SK-N-MC (cell line): ENCODE results near the gene GIPC2.

Experiments used
- DNase-seq: peaks from one replicate; pipeline ENCODE4 v3.0.0-alpha.2; 2011; ENCODE audit warnings: low read depth, low spot score
- H3K27ac ChIP-seq: fragments of 200-600 bp; sonication (generic); 2 replicates; pipeline ENCODE4 v1.5.1; 2016; ENCODE audit warnings: mixed run types
- H3K36me3 ChIP-seq: fragments of 200-600 bp; sonication (generic); 2 replicates; pipeline ENCODE4 v1.6.1; 2017; ENCODE audit warnings: antibody characterized with exemption, low read length, mixed read lengths; ENCODE audit not compliant: insufficient read depth
- H3K4me3 ChIP-seq: fragments of 200-600 bp; sonication (generic); 2 replicates; pipeline ENCODE4 v1.5.1; 2016
- H3K9ac ChIP-seq: fragments of 200-600 bp; sonication (generic); 2 replicates; pipeline ENCODE4 v1.8.0; 2017; ENCODE audit warnings: mixed run types, mixed read lengths; ENCODE audit not compliant: insufficient read length
- H3K9me3 ChIP-seq: fragments of 200-600 bp; sonication (generic); 2 replicates; pipeline ENCODE4 v1.6.1; 2017; ENCODE audit warnings: low read depth, mild to moderate bottlenecking, antibody characterized with exemption, low read length, moderate library complexity, mixed read lengths
- EZH2 ChIP-seq: fragments of 200-600 bp; sonication (generic); IDR thresholded peaks from one replicate; pipeline ENCODE4 v1.6.1; 2017; ENCODE audit warnings: antibody characterized with exemption
- FOXP2 ChIP-seq: optimal IDR thresholded peaks from 2 replicates; pipeline ENCODE3; 2011; ENCODE audit warnings: mild to moderate bottlenecking, moderate library complexity; ENCODE audit not compliant: insufficient read depth; ENCODE audit errors: extremely low read length, control extremely low read depth
- POLR2AphosphoS5 ChIP-seq: IDR thresholded peaks from 2 replicates; pipeline ENCODE4 v1.6.1; 2012; ENCODE audit warnings: mild to moderate bottlenecking, low read depth, low read length, borderline replicate concordance

Gene GIPC2

DNA sequence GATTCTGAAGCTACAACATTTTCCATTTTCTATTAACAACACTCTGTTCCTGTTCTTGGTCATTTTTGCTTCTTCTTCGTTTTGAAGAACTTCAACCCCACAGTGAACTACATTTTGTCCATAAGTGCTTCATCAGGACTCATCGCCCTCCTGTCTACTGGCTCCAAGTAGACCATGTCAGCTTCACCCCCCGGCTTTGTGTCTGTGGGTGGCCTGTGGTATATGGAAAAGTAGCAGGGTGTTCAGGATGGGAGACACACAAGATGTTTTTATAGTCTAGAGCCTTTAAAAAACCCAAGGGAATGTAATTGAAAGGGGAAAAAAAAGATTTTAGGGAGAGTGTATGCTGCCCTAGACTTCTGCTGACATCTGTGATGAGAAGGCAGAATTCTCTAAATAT is 46.1 kb downstream of the GIPC2 start:
- no peak overlapping the region for H3K27ac ChIP-seq
- TF ChIP-seq FOXP2 (no peak), POLR2AphosphoS5 (no peak), EZH2 (no peak)
- H3K9ac ChIP-seq: no peak overlapping the region
- H3K36me3 ChIP-seq: no peaks in the 10 kb centered on the region
- no peak overlapping the region for H3K4me3 ChIP-seq
- H3K9me3 ChIP-seq: no peaks in the 10 kb centered on the region
- DNase-seq: no peak

DNA sequence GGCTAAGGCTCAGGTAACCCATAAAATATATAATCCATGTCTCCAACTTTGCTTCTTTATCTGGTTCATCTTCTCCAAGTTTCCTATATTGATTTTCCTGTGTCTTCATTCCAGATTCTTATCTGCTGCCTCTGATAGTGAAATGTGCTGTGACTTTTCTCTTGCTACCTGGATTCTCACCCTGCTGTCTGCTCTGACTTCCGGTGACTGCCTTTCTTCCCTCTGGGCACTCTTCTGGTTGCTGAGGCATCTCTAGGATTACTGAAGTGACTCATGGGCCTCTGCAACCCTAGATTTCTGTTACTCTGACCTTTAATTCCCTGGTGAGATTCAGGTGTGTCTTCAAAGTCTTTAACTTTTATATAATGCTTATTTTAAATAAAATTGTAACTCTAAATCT is 46.9 kb downstream of the GIPC2 start:
- DNase-seq: no peak
- no peak for TF ChIP-seq POLR2AphosphoS5
- TF ChIP-seq FOXP2: no peak
- TF ChIP-seq EZH2: no peak
- H3K9ac ChIP-seq: no peak overlapping the region

DNA sequence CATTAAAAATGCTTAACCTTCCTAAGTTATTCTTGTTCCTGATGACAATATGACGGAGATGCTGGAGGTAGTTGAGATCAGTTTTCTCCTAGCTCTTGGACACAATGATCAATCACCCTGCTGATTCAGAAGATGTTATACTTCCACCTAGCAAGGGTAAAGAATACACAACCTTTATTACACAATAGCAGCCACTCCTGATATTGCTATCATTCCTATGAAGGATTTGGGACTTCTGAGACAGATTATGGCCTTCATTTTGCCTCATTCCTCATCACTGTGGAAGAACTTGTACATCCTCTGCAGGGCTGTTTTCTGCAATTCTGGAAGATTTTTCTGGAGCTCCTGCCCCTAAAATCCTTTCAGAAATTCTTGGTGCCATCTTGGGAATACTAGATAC is 47.8 kb downstream of the GIPC2 start:
- no peak overlapping the region for H3K27ac ChIP-seq
- TF ChIP-seq EZH2 (no peak), POLR2AphosphoS5 (no peak), FOXP2 (no peak)
- H3K9ac ChIP-seq: no peak overlapping the region
- H3K9me3 ChIP-seq: no peaks in the 10 kb centered on the region
- H3K36me3 ChIP-seq: no peaks in the 10 kb centered on the region
- no peak for DNase-seq
- H3K4me3 ChIP-seq: no peak overlapping the region

More for the DNA sequence above, 46.9 kb downstream of the GIPC2 start:
- no peak overlapping the region for H3K4me3 ChIP-seq
- no peak overlapping the region for H3K27ac ChIP-seq
- no peaks in the 10 kb centered on the region for H3K9me3 ChIP-seq
- no peaks in the 10 kb centered on the region for H3K36me3 ChIP-seq

- no peak for DNase-seq
- Histone ChIP-seq H3K27ac (no peak overlapping the region), H3K9ac (no peak overlapping the region), H3K9me3 (no peaks in the 10 kb centered on the region), H3K4me3 (no peak overlapping the region), H3K36me3 (no peaks in the 10 kb centered on the region)
- TF ChIP-seq FOXP2 (no peak), EZH2 (no peak), POLR2AphosphoS5 (no peak)
Measured at GRCh38 chr1:78094639-78095038, 48.9 kb downstream of the GIPC2 start.

DNA sequence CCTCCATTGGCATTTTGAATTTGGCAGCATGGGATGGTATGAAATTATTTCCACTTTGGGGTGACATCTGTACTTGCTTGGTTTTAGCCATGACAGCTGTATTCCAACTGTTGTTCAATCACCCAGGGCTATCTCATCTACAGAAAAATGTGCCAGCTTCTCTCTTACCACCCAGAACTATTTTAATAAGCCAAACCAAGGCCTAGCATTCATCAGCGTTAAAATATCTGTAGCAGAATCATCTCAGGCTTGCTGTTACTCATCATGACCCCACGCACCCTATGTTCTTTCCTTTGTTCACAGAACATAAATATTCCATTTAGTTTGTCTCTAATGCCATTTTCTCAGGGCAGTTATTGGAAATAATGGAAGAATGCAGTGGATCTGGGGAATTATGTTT is 49.8 kb downstream of the GIPC2 start:
- DNase-seq: no peak
- no peak for TF ChIP-seq EZH2
- TF ChIP-seq POLR2AphosphoS5: no peak
- TF ChIP-seq FOXP2: no peak
- Histone ChIP-seq H3K4me3 (no peak overlapping the region), H3K27ac (no peak overlapping the region), H3K36me3 (no peaks in the 10 kb centered on the region), H3K9me3 (no peaks in the 10 kb centered on the region), H3K9ac (no peak overlapping the region)

GRCh38 chr1:78096017-78096416 is 50.3 kb downstream of the GIPC2 start:
- DNase-seq: no peak
- Histone ChIP-seq H3K9me3 (no peaks in the 10 kb centered on the region), H3K4me3 (no peak overlapping the region), H3K27ac (no peak overlapping the region), H3K9ac (no peak overlapping the region), H3K36me3 (no peaks in the 10 kb centered on the region)
- TF ChIP-seq EZH2 (no peak), FOXP2 (no peak), POLR2AphosphoS5 (no peak)

DNA sequence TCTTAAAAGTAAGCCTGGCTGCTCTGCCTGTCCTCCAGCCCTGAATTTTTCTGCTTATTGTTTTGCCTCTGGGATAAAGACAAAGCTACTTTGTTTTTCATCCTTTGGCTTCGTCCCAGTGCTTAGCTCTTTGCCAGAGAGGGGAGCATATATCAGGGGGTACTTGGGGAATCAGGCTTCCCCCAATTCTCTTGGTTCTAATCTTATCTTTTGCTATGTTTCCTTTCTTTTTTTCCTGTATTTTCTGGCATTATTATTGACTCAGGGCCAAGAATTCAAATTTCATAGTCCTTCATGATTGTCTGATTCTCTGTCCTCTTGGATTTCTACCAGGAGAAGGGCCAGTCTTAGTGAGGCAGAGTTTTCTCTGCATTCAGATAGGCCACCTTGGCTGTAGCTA is 51.2 kb downstream of the GIPC2 start:
- Histone ChIP-seq H3K36me3 (no peaks in the 10 kb centered on the region), H3K9me3 (no peaks in the 10 kb centered on the region), H3K4me3 (no peak overlapping the region), H3K27ac (no peak overlapping the region), H3K9ac (no peak overlapping the region)
- TF ChIP-seq EZH2 (no peak), FOXP2 (no peak)
- DNase-seq: no peak

DNA sequence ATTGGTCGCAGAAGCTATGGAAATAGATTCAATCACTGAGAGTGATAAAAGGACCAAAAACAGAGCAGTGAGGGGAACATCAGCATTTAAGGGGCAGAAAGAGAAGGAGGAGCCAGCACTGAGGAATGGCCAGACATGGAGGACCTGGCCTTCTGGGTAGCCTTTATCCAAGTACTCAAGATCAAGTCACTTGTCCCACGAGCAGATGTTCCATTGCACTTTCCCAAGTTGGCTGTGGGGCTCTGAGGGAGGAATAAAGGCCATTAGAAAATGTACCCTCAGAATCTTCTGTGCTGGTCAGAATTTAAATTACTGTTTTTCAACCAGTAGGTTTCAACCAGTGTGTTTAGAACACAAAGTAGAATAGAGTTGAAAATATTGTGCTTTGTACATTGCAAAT is 55.3 kb downstream of the GIPC2 start:
- H3K4me3 ChIP-seq: no peak overlapping the region
- TF ChIP-seq EZH2 (no peak), POLR2AphosphoS5 (no peak), FOXP2 (no peak)
- no peak overlapping the region for H3K27ac ChIP-seq
- no peak for DNase-seq
- no peak overlapping the region for H3K9ac ChIP-seq
- H3K9me3 ChIP-seq: no peaks in the 10 kb centered on the region
- no peaks in the 10 kb centered on the region for H3K36me3 ChIP-seq

GRCh38 chr1:78101514-78101913 is 55.7 kb downstream of the GIPC2 start:
- Histone ChIP-seq H3K4me3 (no peak overlapping the region), H3K9me3 (no peaks in the 10 kb centered on the region), H3K36me3 (no peaks in the 10 kb centered on the region), H3K9ac (no peak overlapping the region), H3K27ac (no peak overlapping the region)
- TF ChIP-seq POLR2AphosphoS5: no peak
- no peak for TF ChIP-seq FOXP2
- TF ChIP-seq EZH2: no peak
- no peak for DNase-seq

GRCh38 chr1:78102082-78102481 is 56.3 kb downstream of the GIPC2 start:
- no peaks in the 10 kb centered on the region for H3K9me3 ChIP-seq
- H3K27ac ChIP-seq: no peak overlapping the region
- no peak overlapping the region for H3K9ac ChIP-seq
- DNase-seq: no peak
- no peaks in the 10 kb centered on the region for H3K36me3 ChIP-seq
- no peak overlapping the region for H3K4me3 ChIP-seq
- TF ChIP-seq EZH2 (no peak), POLR2AphosphoS5 (no peak), FOXP2 (no peak)
